HL-60 (cell line): Measurements from ENCODE around the gene FNIP1.

Experiments used
- CTCF ChIP-seq: IDR thresholded peaks from one replicate; pipeline ENCODE4 v1.5.1; 2011; ENCODE audit warnings: low read length, control low read depth, inconsistent platforms; ENCODE audit not compliant: insufficient read depth
- GABPA ChIP-seq: IDR thresholded peaks from 2 replicates; pipeline ENCODE4 v1.6.1; 2012; ENCODE audit warnings: low read depth
- POLR2AphosphoS5 ChIP-seq: IDR thresholded peaks from 2 replicates; pipeline ENCODE4 v1.6.1; 2012; ENCODE audit warnings: low read depth

- TF ChIP-seq CTCF (no peak), GABPA (0 out of 2 replicates have a peak, but pooled peaks have one; percentile 22), POLR2AphosphoS5 (peak; percentile 29)
Measured at GRCh38 chr5:131634996-131635683, 161.7 kb downstream of the FNIP1 start, which contains the start of gene RAPGEF6.
